Left ventricle myocardium inferior (tissue), 1 donor: ENCODE results near the gene CDK5. TPM values are rescaled to one million over a fixed set of nuclear protein-coding genes. Genes with fewer than 3 reads are reported as not detected.
A peak's percentile ranks its signal among the peaks of the same experiment; 100 is the strongest.

Experiments used
- DNase-seq: peaks from one replicate; pipeline ENCODE4 v3.0.0-alpha.2; 2020
- H3K27ac ChIP-seq: fragments of 200-600 bp; replicated peaks from 2 replicates; pipeline ENCODE4 v1.8.0; 2021
- H3K27me3 ChIP-seq: fragments of 200-600 bp; 2 replicates; pipeline ENCODE4 v1.8.0; 2021; ENCODE audit warnings: low read depth
- H3K36me3 ChIP-seq: fragments of 200-600 bp; 2 replicates; pipeline ENCODE4 v1.8.0; 2021
- H3K4me1 ChIP-seq: fragments of 200-600 bp; 2 replicates; pipeline ENCODE4 v1.8.0; 2021
- H3K4me3 ChIP-seq: fragments of 200-600 bp; 2 replicates; pipeline ENCODE4 v1.8.0; 2021; ENCODE audit warnings: mild to moderate bottlenecking, moderate library complexity
- H3K9me3 ChIP-seq: fragments of 200-600 bp; replicated peaks from 2 replicates; pipeline ENCODE4 v1.8.0; 2021
- intact Hi-C: fragments of 100-400 bp; cut with micrococcal nuclease; formaldehyde crosslinking; loops from one replicate; pipeline ENCODE4 v1.11.0; 2022
- total RNA-seq: library from RNA; stranded (reverse); fragmentation: NEBNext Ultra II Directional; extraction: Animal tissue kit (Norgen Biotek cat#: 25700); gene quantifications from one replicate; pipeline ENCODE4 v1.2.1, GENCODE V29; 2021
- TF ChIP-seq, protein P1 (sequence below): fragments of 200-600 bp; IDR thresholded peaks from 2 replicates; pipeline ENCODE4 v1.8.0; 2021; ENCODE audit warnings: antibody characterized with exemption, mild to moderate bottlenecking, borderline replicate concordance
- donor health status: DM: no; HTN: yes; CAD: no; lungs with severe emphysema.

CDK5 gene
- total RNA-seq, 1 donor from 2014 or later: 9.6 TPM

DNA sequence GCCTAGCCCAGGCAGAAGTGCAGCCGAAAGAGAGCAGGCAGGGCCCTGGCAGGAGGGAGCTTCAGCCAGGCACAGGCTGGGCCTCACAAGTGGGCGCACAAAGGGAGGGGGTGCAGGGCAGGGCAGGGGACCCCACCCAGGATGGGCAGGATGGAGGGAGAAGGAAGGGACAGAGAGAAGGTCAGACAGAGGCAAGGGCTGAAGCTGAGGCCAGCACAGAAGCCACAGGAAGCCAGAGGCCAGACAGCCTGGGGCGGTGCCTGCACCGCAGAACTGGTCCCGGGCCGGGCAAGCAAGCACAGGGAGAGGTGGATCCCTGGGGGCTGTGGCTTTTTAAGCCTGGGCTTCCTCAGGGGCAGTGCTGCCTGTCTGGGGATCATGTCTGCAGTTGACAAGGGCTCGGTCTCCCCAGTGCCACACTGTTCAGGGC is 50.2 kb downstream of the CDK5 start:
- no peaks in the 10 kb centered on the region for H3K9me3 ChIP-seq
- H3K27me3 ChIP-seq: peaks cover 3% of the 10 kb centered on the region
- H3K4me3 ChIP-seq: no peak overlapping the region
- peaks cover 4% of the 10 kb centered on the region for H3K36me3 ChIP-seq
- DNase-seq: no peak
- peaks cover 60% of the 10 kb centered on the region for H3K4me1 ChIP-seq
- peak overlapping the region; percentile 79 for H3K27ac ChIP-seq
- intact Hi-C loops: no loop called here
- TF ChIP-seq, protein P1, sequence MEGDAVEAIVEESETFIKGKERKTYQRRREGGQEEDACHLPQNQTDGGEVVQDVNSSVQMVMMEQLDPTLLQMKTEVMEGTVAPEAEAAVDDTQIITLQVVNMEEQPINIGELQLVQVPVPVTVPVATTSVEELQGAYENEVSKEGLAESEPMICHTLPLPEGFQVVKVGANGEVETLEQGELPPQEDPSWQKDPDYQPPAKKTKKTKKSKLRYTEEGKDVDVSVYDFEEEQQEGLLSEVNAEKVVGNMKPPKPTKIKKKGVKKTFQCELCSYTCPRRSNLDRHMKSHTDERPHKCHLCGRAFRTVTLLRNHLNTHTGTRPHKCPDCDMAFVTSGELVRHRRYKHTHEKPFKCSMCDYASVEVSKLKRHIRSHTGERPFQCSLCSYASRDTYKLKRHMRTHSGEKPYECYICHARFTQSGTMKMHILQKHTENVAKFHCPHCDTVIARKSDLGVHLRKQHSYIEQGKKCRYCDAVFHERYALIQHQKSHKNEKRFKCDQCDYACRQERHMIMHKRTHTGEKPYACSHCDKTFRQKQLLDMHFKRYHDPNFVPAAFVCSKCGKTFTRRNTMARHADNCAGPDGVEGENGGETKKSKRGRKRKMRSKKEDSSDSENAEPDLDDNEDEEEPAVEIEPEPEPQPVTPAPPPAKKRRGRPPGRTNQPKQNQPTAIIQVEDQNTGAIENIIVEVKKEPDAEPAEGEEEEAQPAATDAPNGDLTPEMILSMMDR: no peak

DNA sequence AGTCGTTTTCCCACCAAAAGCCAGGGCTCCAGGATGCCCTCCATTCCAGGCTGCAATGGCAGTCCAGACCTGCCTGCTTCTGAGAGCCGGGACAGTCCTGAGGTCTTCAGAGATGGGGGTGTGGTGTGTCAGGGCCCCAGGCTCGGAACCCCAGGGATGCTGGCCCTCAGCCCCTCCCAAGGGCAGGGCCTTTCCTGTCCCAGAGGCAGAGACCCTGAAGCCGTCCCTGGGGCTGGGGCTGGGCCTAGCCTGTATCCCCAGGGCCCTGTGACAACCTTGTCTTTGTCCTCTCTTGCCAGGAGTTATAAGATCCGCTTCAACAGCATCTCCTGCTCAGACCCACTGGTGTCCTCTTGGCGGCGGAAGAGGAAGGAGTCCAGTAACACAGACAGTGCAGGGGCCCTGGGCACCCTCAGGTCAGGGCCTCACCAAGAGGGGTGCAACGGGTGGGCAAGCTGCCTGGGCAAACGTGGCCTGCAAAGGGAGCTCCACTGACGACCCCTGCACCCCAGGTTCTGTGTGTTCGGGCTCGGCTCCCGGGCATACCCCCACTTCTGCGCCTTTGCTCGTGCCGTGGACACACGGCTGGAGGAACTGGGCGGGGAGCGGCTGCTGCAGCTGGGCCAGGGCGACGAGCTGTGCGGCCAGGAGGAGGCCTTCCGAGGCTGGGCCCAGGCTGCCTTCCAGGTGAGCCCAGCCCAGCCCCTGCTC is 51.0 kb downstream of the CDK5 start:
- Histone ChIP-seq H3K27ac (peak overlapping the region; percentile 79), H3K27me3 (no peaks in the 10 kb centered on the region), H3K36me3 (peaks cover 4% of the 10 kb centered on the region), H3K4me1 (peaks cover 53% of the 10 kb centered on the region), H3K4me3 (peak overlapping the region; percentile 5), H3K9me3 (no peaks in the 10 kb centered on the region)
- TF ChIP-seq, protein P1: no peak
- intact Hi-C loops: no loop called here
- DNase-seq: no peak

DNA sequence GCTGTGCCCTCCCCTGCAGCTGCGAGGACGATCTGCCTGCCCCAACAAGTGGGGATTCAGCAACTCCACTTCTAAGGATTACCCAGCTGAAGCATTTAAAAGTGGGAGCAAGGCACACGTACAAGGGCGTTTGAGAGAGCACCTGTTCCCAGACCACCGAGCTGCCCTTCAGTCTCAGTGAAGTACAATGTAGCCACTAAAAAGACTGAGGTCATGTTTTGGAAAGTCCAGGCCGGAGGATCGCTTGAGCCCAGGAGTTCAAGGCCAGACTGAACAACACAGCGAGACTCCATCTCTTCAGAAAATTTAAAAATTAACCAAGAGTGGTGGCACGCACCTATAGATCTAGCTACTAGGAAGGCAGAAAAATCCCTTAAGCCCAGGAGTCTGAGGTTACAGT is 52.1 kb downstream of the CDK5 start:
- Histone ChIP-seq H3K36me3 (peaks cover 7% of the 10 kb centered on the region), H3K27me3 (no peaks in the 10 kb centered on the region), H3K9me3 (no peaks in the 10 kb centered on the region), H3K27ac (no peak overlapping the region), H3K4me3 (no peak overlapping the region), H3K4me1 (peaks cover 45% of the 10 kb centered on the region)
- TF ChIP-seq, protein P1: no peak
- intact Hi-C loops: no loop called here
- no peak for DNase-seq

Other genes with a start within 250 kb of the CDK5 start
- 0.36 TPM for gene AOC1, start 205.4 kb downstream of the CDK5 start, total RNA-seq
- 94.1 TPM for gene KCNH2, start 79.6 kb downstream of the CDK5 start, total RNA-seq
- 12.6 TPM for gene NOS3, start 66.9 kb downstream of the CDK5 start, total RNA-seq
- gene ATG9B, start 33.4 kb downstream of the CDK5 start, total RNA-seq: not detected
- 28.3 TPM for gene ABCB8, start 29.4 kb downstream of the CDK5 start, total RNA-seq
- 5.3 TPM for gene ASIC3, start 9.4 kb downstream of the CDK5 start, total RNA-seq
- 62.9 TPM for gene SLC4A2, start 1.7 kb upstream of the CDK5 start, total RNA-seq
- 75.7 TPM for gene FASTK, start 22.9 kb upstream of the CDK5 start, total RNA-seq
- gene TMUB1, start 25.6 kb upstream of the CDK5 start, total RNA-seq: 30.1 TPM
- gene AGAP3, start 28.6 kb upstream of the CDK5 start, total RNA-seq: 51.0 TPM
- gene GBX1, start 109.8 kb upstream of the CDK5 start, total RNA-seq: 1.9 TPM
- gene ASB10, start 129.4 kb upstream of the CDK5 start, total RNA-seq: 35.4 TPM
- not detected for gene H2BK1, start 152.6 kb upstream of the CDK5 start, total RNA-seq
- 30.5 TPM for gene ABCF2, start 169.3 kb upstream of the CDK5 start, total RNA-seq
- gene CHPF2, start 174.6 kb upstream of the CDK5 start, total RNA-seq: 17.3 TPM
- 104 TPM for gene SMARCD3, start 190.8 kb upstream of the CDK5 start, total RNA-seq